ENCODE data around the gene BEST1. TPM values are rescaled to one million over a fixed set of nuclear protein-coding genes. Genes with fewer than 3 reads are reported as not detected.

BEST1 gene
- total RNA-seq, result 0.07 TPM in 1 of 2 replicates, not detected in the other

- Mint-ChIP-seq H3K9me3 (no peaks in the 10 kb centered on the region), H3K4me3 (no peak within 1 kb of the TSS), H3K4me1 (peaks cover 2% of the 10 kb centered on the region), H3K36me3 (ENCODE audit: low read depth) (no peaks in the 10 kb centered on the region), H3K27ac (no peak within 1 kb of the TSS), H3K27me3 (peaks cover 11% of the 10 kb centered on the region)
- intact Hi-C loops (cut with micrococcal nuclease), result no loop called here
- DNase-seq, result no peak
Measured at GRCh38 chr11:61950035-61950547, at the start of gene BEST1. BEST1 (plus strand) TSS chr11:61950351; CDS start chr11:61951807, 1,456 bp downstream.

- H3K36me3 Mint-ChIP-seq (ENCODE audit: low read depth), result no peaks in the 10 kb centered on the region
- no peaks in the 10 kb centered on the region for H3K9me3 Mint-ChIP-seq
- H3K27me3 Mint-ChIP-seq, result no peaks in the 10 kb centered on the region
- no peak overlapping the region for H3K27ac Mint-ChIP-seq
- H3K4me1 Mint-ChIP-seq, result peaks cover 4% of the 10 kb centered on the region
- DNase-seq, result no peak
- intact Hi-C loops (cut with micrococcal nuclease), result no loop called here
- H3K4me3 Mint-ChIP-seq, result no peak overlapping the region
Measured at GRCh38 chr11:61901397-61901796, 48.8 kb upstream of the BEST1 start.

- no peaks in the 10 kb centered on the region for H3K9me3 Mint-ChIP-seq
- H3K4me3 Mint-ChIP-seq, result no peak overlapping the region
- H3K27me3 Mint-ChIP-seq, result no peaks in the 10 kb centered on the region
- no peak overlapping the region for H3K27ac Mint-ChIP-seq
- no peaks in the 10 kb centered on the region for H3K36me3 Mint-ChIP-seq (ENCODE audit: low read depth)
- peaks cover 4% of the 10 kb centered on the region for H3K4me1 Mint-ChIP-seq
- intact Hi-C loops (cut with micrococcal nuclease), result no loop called here
- no peak for DNase-seq
Measured at GRCh38 chr11:61902313-61902712, 47.8 kb upstream of the BEST1 start.

GRCh38 chr11:61903845-61904244 lies 46.3 kb upstream of the BEST1 start:
- Mint-ChIP-seq H3K36me3 (ENCODE audit: low read depth) (no peaks in the 10 kb centered on the region), H3K4me3 (no peak overlapping the region), H3K27me3 (no peaks in the 10 kb centered on the region), H3K9me3 (no peaks in the 10 kb centered on the region), H3K4me1 (peaks cover 4% of the 10 kb centered on the region), H3K27ac (no peak overlapping the region)
- intact Hi-C loops (cut with micrococcal nuclease), result no loop called here
- no peak for DNase-seq

- peak; percentile 73 for DNase-seq
- Mint-ChIP-seq H3K27me3 (no peaks in the 10 kb centered on the region), H3K4me3 (no peak overlapping the region), H3K9me3 (no peaks in the 10 kb centered on the region), H3K27ac (no peak overlapping the region), H3K36me3 (ENCODE audit: low read depth) (no peaks in the 10 kb centered on the region), H3K4me1 (no peaks in the 10 kb centered on the region)
- intact Hi-C loops (cut with micrococcal nuclease), result no loop called here
Measured at GRCh38 chr11:61904539-61905048, 45.6 kb upstream of the BEST1 start.

- H3K9me3 Mint-ChIP-seq, result no peaks in the 10 kb centered on the region
- H3K4me3 Mint-ChIP-seq, result no peak overlapping the region
- H3K27me3 Mint-ChIP-seq, result no peaks in the 10 kb centered on the region
- H3K27ac Mint-ChIP-seq, result no peak overlapping the region
- intact Hi-C loops (cut with micrococcal nuclease), result no loop called here
- no peaks in the 10 kb centered on the region for H3K36me3 Mint-ChIP-seq (ENCODE audit: low read depth)
- no peaks in the 10 kb centered on the region for H3K4me1 Mint-ChIP-seq
- DNase-seq, result no peak
Measured at GRCh38 chr11:61905067-61905696, 45.0 kb upstream of the BEST1 start.

GRCh38 chr11:61905801-61906521 lies 44.2 kb upstream of the BEST1 start:
- no peaks in the 10 kb centered on the region for H3K36me3 Mint-ChIP-seq (ENCODE audit: low read depth)
- H3K4me1 Mint-ChIP-seq, result no peaks in the 10 kb centered on the region
- no peak overlapping the region for H3K27ac Mint-ChIP-seq
- no peak for DNase-seq
- H3K4me3 Mint-ChIP-seq, result no peak overlapping the region
- intact Hi-C loops (cut with micrococcal nuclease), result no loop called here
- no peaks in the 10 kb centered on the region for H3K9me3 Mint-ChIP-seq
- no peaks in the 10 kb centered on the region for H3K27me3 Mint-ChIP-seq

GRCh38 chr11:61906522-61906909 lies 43.6 kb upstream of the BEST1 start:
- H3K4me1 Mint-ChIP-seq, result no peaks in the 10 kb centered on the region
- intact Hi-C loops (cut with micrococcal nuclease), result no loop called here
- DNase-seq, result no peak
- no peaks in the 10 kb centered on the region for H3K9me3 Mint-ChIP-seq
- H3K4me3 Mint-ChIP-seq, result no peak overlapping the region
- H3K36me3 Mint-ChIP-seq (ENCODE audit: low read depth), result no peaks in the 10 kb centered on the region
- no peaks in the 10 kb centered on the region for H3K27me3 Mint-ChIP-seq
- H3K27ac Mint-ChIP-seq, result no peak overlapping the region

- Mint-ChIP-seq H3K36me3 (ENCODE audit: low read depth) (no peaks in the 10 kb centered on the region), H3K4me3 (no peak overlapping the region), H3K9me3 (no peaks in the 10 kb centered on the region), H3K27me3 (no peaks in the 10 kb centered on the region), H3K27ac (no peak overlapping the region), H3K4me1 (no peaks in the 10 kb centered on the region)
- intact Hi-C loops (cut with micrococcal nuclease), result no loop called here
- no peak for DNase-seq
Measured at GRCh38 chr11:61907282-61907681, 42.9 kb upstream of the BEST1 start.

- H3K9me3 Mint-ChIP-seq, result no peaks in the 10 kb centered on the region
Measured at GRCh38 chr11:61907871-61908729, 42.1 kb upstream of the BEST1 start.

GRCh38 chr11:61908730-61909316 lies 41.3 kb upstream of the BEST1 start:
- Mint-ChIP-seq H3K4me1 (peaks cover 3% of the 10 kb centered on the region), H3K4me3 (no peak overlapping the region), H3K27ac (no peak overlapping the region), H3K27me3 (peaks cover 5% of the 10 kb centered on the region), H3K9me3 (no peaks in the 10 kb centered on the region), H3K36me3 (ENCODE audit: low read depth) (no peaks in the 10 kb centered on the region)
- intact Hi-C loops (cut with micrococcal nuclease), result no loop called here
- DNase-seq, result no peak

More at GRCh38 chr11:61907871-61908729, 42.1 kb upstream of the BEST1 start:
- Mint-ChIP-seq H3K4me3 (no peak overlapping the region), H3K27me3 (peaks cover 2% of the 10 kb centered on the region), H3K4me1 (peaks cover 3% of the 10 kb centered on the region), H3K27ac (no peak overlapping the region), H3K36me3 (ENCODE audit: low read depth) (no peaks in the 10 kb centered on the region)
- intact Hi-C loops (cut with micrococcal nuclease), result no loop called here
- no peak for DNase-seq

GRCh38 chr11:61910187-61911127 lies 39.7 kb upstream of the BEST1 start:
- H3K27me3 Mint-ChIP-seq, result peaks cover 18% of the 10 kb centered on the region
- intact Hi-C loops (cut with micrococcal nuclease), result no loop called here
- DNase-seq, result no peak
- H3K9me3 Mint-ChIP-seq, result no peaks in the 10 kb centered on the region
- H3K27ac Mint-ChIP-seq, result no peak overlapping the region
- H3K4me3 Mint-ChIP-seq, result no peak overlapping the region
- H3K36me3 Mint-ChIP-seq (ENCODE audit: low read depth), result no peaks in the 10 kb centered on the region
- peaks cover 3% of the 10 kb centered on the region for H3K4me1 Mint-ChIP-seq

All from activated CD4-positive, alpha-beta T cell treated with anti-CD3 and anti-CD28 coated beads, Interleukin-2, amount 10 ng/mL, durations not matched to agents 24 days and 14 days (primary cell).